ENCODE results near the gene EFCAB7. TPM values are rescaled to one million over a fixed set of nuclear protein-coding genes. Genes with fewer than 3 reads are reported as not detected.
"Not testable (repeated sequence)": the region's sequence is repeated elsewhere in the genome, so short reads cannot be mapped to it uniquely, and the experiment has no call there.

Gene EFCAB7
- total and polyA plus RNA-seq, 5 donors from 2014 or later = 2.9 to 13.1 (median 4.6) TPM

GRCh38 chr1:63575340-63575826, 52.1 kb downstream of the EFCAB7 start:
- Mint-ChIP-seq H3K27me3 (no peaks in the 10 kb centered on the region), H3K4me3 (no peak overlapping the region), H3K4me1 (no peaks in the 10 kb centered on the region), H3K36me3 (no peaks in the 10 kb centered on the region), H3K9me3 (peaks cover 0 to 3% (median 0%) of the 10 kb centered on the region in 7 donors), H3K27ac (no peak overlapping the region)
- H3K4me3 ChIP-seq (ENCODE audit: low read depth, low read length) = no peak overlapping the region
- H3K36me3 ChIP-seq (ENCODE audit: control insufficient read depth, insufficient read depth, low read length) = no peaks in the 10 kb centered on the region
- H3K27ac ChIP-seq (ENCODE audit: insufficient read depth, low read length, poor library complexity, severe bottlenecking) = no peak overlapping the region
- DNase-seq (peak in 2 of 3 donors; percentile 39), ATAC-seq (ENCODE audit: low read depth in 2 of 2) (peak in 1 of 2 donors; percentile 34)
- no peaks in the 10 kb centered on the region for H3K4me1 ChIP-seq (ENCODE audit: control insufficient read depth, insufficient read depth, low read length, poor library complexity, severe bottlenecking)
- H3K27me3 ChIP-seq (ENCODE audit: control insufficient read depth, insufficient read depth, low read length) = no peaks in the 10 kb centered on the region
- peaks cover 0 to 2% of the 10 kb centered on the region in 2 experiments for H3K9me3 ChIP-seq (ENCODE audit: control insufficient read depth in 2 of 2, low read length in 2 of 2)

GRCh38 chr1:63586326-63586725, 63.0 kb downstream of the EFCAB7 start:
- not testable (repeated sequence) for H3K4me1 ChIP-seq (ENCODE audit: control insufficient read depth, insufficient read depth, low read length, poor library complexity, severe bottlenecking); DNase-seq; H3K9me3 Mint-ChIP-seq; H3K4me1 Mint-ChIP-seq; H3K27ac ChIP-seq (ENCODE audit: insufficient read depth, low read length, poor library complexity, severe bottlenecking); H3K27me3 ChIP-seq (ENCODE audit: control insufficient read depth, insufficient read depth, low read length); H3K9me3 ChIP-seq (ENCODE audit: control insufficient read depth in 2 of 2, low read length in 2 of 2); H3K4me3 Mint-ChIP-seq; ATAC-seq (ENCODE audit: low read depth in 2 of 2); H3K4me3 ChIP-seq (ENCODE audit: low read depth, low read length); H3K27me3 Mint-ChIP-seq; H3K36me3 Mint-ChIP-seq; H3K36me3 ChIP-seq (ENCODE audit: control insufficient read depth, insufficient read depth, low read length)
- H3K27ac Mint-ChIP-seq = peak overlapping the region in 1 of 3 donors; percentile 1

GRCh38 chr1:63590166-63590560, 66.8 kb downstream of the EFCAB7 start:
- ATAC-seq (ENCODE audit: low read depth in 2 of 2) (no peak), DNase-seq (no peak)
- H3K9me3 ChIP-seq (ENCODE audit: control insufficient read depth in 2 of 2, low read length in 2 of 2) = no peaks in the 10 kb centered on the region
- no peaks in the 10 kb centered on the region for H3K27me3 ChIP-seq (ENCODE audit: control insufficient read depth, insufficient read depth, low read length)
- no peak overlapping the region for H3K4me3 ChIP-seq (ENCODE audit: low read depth, low read length)
- Mint-ChIP-seq H3K4me1 (peaks cover 0 to 26% (median 22%) of the 10 kb centered on the region in 4 donors), H3K4me3 (no peak overlapping the region), H3K27me3 (no peaks in the 10 kb centered on the region), H3K9me3 (no peaks in the 10 kb centered on the region), H3K27ac (no peak overlapping the region), H3K36me3 (no peaks in the 10 kb centered on the region)
- no peaks in the 10 kb centered on the region for H3K36me3 ChIP-seq (ENCODE audit: control insufficient read depth, insufficient read depth, low read length)
- peaks cover 6% of the 10 kb centered on the region for H3K4me1 ChIP-seq (ENCODE audit: control insufficient read depth, insufficient read depth, low read length, poor library complexity, severe bottlenecking)
- no peak overlapping the region for H3K27ac ChIP-seq (ENCODE audit: insufficient read depth, low read length, poor library complexity, severe bottlenecking)

- H3K4me3 Mint-ChIP-seq = peak overlapping the region; percentile 91 to 99 (median 98)
- no peaks in the 10 kb centered on the region for H3K36me3 Mint-ChIP-seq
- H3K4me3 ChIP-seq (ENCODE audit: low read depth, low read length) = peak overlapping the region; percentile 79
- peaks cover 0 to 2% (median 0%) of the 10 kb centered on the region in 7 donors for H3K9me3 Mint-ChIP-seq
- peak overlapping the region; percentile 86 for H3K27ac ChIP-seq (ENCODE audit: insufficient read depth, low read length, poor library complexity, severe bottlenecking)
- no peaks in the 10 kb centered on the region for H3K27me3 ChIP-seq (ENCODE audit: control insufficient read depth, insufficient read depth, low read length)
- H3K9me3 ChIP-seq (ENCODE audit: control insufficient read depth in 2 of 2, low read length in 2 of 2) = no peaks in the 10 kb centered on the region
- no peak for DNase-seq
- no peaks in the 10 kb centered on the region for H3K36me3 ChIP-seq (ENCODE audit: control insufficient read depth, insufficient read depth, low read length)
- H3K4me1 Mint-ChIP-seq = peaks cover 0 to 45% (median 35%) of the 10 kb centered on the region in 4 donors
- no peaks in the 10 kb centered on the region for H3K27me3 Mint-ChIP-seq
- H3K27ac Mint-ChIP-seq = peak overlapping the region; percentile 93 to 97 (median 96)
- peaks cover 6% of the 10 kb centered on the region for H3K4me1 ChIP-seq (ENCODE audit: control insufficient read depth, insufficient read depth, low read length, poor library complexity, severe bottlenecking)
- no peak for ATAC-seq (ENCODE audit: low read depth in 2 of 2)
These were observed 69.4 kb downstream of the EFCAB7 start for GRCh38 chr1:63592536-63593302.

- Histone ChIP-seq H3K9me3 (ENCODE audit: control insufficient read depth in 2 of 2, low read length in 2 of 2) (no peaks in the 10 kb centered on the region), H3K4me1 (ENCODE audit: control insufficient read depth, insufficient read depth, low read length, poor library complexity, severe bottlenecking) (peaks cover 6% of the 10 kb centered on the region), H3K27ac (ENCODE audit: insufficient read depth, low read length, poor library complexity, severe bottlenecking) (peak within 1 kb of the TSS; percentile 86), H3K27me3 (ENCODE audit: control insufficient read depth, insufficient read depth, low read length) (no peaks in the 10 kb centered on the region), H3K4me3 (ENCODE audit: low read depth, low read length) (peak within 1 kb of the TSS; percentile 79), H3K36me3 (ENCODE audit: control insufficient read depth, insufficient read depth, low read length) (no peaks in the 10 kb centered on the region)
- H3K27ac Mint-ChIP-seq = peak within 1 kb of the TSS; percentile 96 to 98 (median 97)
- H3K27me3 Mint-ChIP-seq = no peaks in the 10 kb centered on the region
- peaks cover 0 to 2% (median 0%) of the 10 kb centered on the region in 7 donors for H3K9me3 Mint-ChIP-seq
- ATAC-seq (ENCODE audit: low read depth in 2 of 2) (peak; percentile 89), DNase-seq (peak; percentile 57 to 86 (median 79))
- no peaks in the 10 kb centered on the region for H3K36me3 Mint-ChIP-seq
- peaks cover 0 to 45% (median 35%) of the 10 kb centered on the region in 4 donors for H3K4me1 Mint-ChIP-seq
- H3K4me3 Mint-ChIP-seq = peak within 1 kb of the TSS; percentile 91 to 99 (median 99)
These were observed 70.1 kb downstream of the EFCAB7 start, which contains the start of gene PGM1 for GRCh38 chr1:63593303-63593885. PGM1 (plus strand) TSS chr1:63593411; CDS start chr1:63593489, 78 bp downstream.

- peaks cover 6% of the 10 kb centered on the region for H3K4me1 ChIP-seq (ENCODE audit: control insufficient read depth, insufficient read depth, low read length, poor library complexity, severe bottlenecking)
- Mint-ChIP-seq H3K27ac (peak overlapping the region; percentile 93 to 98 (median 97)), H3K36me3 (no peaks in the 10 kb centered on the region), H3K4me3 (peak overlapping the region; percentile 91 to 99 (median 99)), H3K27me3 (no peaks in the 10 kb centered on the region), H3K9me3 (peaks cover 0 to 2% (median 0%) of the 10 kb centered on the region in 7 donors), H3K4me1 (peaks cover 0 to 45% (median 33%) of the 10 kb centered on the region in 4 donors)
- H3K27ac ChIP-seq (ENCODE audit: insufficient read depth, low read length, poor library complexity, severe bottlenecking) = peak overlapping the region; percentile 86
- no peaks in the 10 kb centered on the region for H3K36me3 ChIP-seq (ENCODE audit: control insufficient read depth, insufficient read depth, low read length)
- H3K4me3 ChIP-seq (ENCODE audit: low read depth, low read length) = peak overlapping the region; percentile 56
- H3K27me3 ChIP-seq (ENCODE audit: control insufficient read depth, insufficient read depth, low read length) = no peaks in the 10 kb centered on the region
- H3K9me3 ChIP-seq (ENCODE audit: control insufficient read depth in 2 of 2, low read length in 2 of 2) = no peaks in the 10 kb centered on the region
- DNase-seq (peak; percentile 57 to 90 (median 76)), ATAC-seq (ENCODE audit: low read depth in 2 of 2) (peak; percentile 57 to 59)
These were observed 70.7 kb downstream of the EFCAB7 start for GRCh38 chr1:63593886-63594605.

GRCh38 chr1:63595435-63595834, 72.1 kb downstream of the EFCAB7 start:
- Histone ChIP-seq H3K9me3 (ENCODE audit: control insufficient read depth in 2 of 2, low read length in 2 of 2) (no peaks in the 10 kb centered on the region), H3K36me3 (ENCODE audit: control insufficient read depth, insufficient read depth, low read length) (no peaks in the 10 kb centered on the region), H3K4me3 (ENCODE audit: low read depth, low read length) (no peak overlapping the region), H3K27me3 (ENCODE audit: control insufficient read depth, insufficient read depth, low read length) (no peaks in the 10 kb centered on the region), H3K4me1 (ENCODE audit: control insufficient read depth, insufficient read depth, low read length, poor library complexity, severe bottlenecking) (peaks cover 6% of the 10 kb centered on the region), H3K27ac (ENCODE audit: insufficient read depth, low read length, poor library complexity, severe bottlenecking) (no peak overlapping the region)
- DNase-seq (no peak), ATAC-seq (ENCODE audit: low read depth in 2 of 2) (no peak)
- H3K27ac Mint-ChIP-seq = peak overlapping the region in 2 of 3 donors; percentile 9 to 41
- peaks cover 0 to 2% (median 0%) of the 10 kb centered on the region in 7 donors for H3K9me3 Mint-ChIP-seq
- H3K36me3 Mint-ChIP-seq = peaks cover 4% of the 10 kb centered on the region
- H3K4me1 Mint-ChIP-seq = peaks cover 0 to 45% (median 34%) of the 10 kb centered on the region in 4 donors
- no peaks in the 10 kb centered on the region for H3K27me3 Mint-ChIP-seq
- peak overlapping the region; percentile 60 to 91 (median 67) for H3K4me3 Mint-ChIP-seq
